HL-60/S4 treated with retinoic acid at 250 ng/mL for 4 days and 3 days (cell line): ENCODE data around the gene HIVEP3.
"Not testable (repeated sequence)": the region's sequence is repeated elsewhere in the genome, so short reads cannot be mapped to it uniquely, and the experiment has no call there.

Experiments
- in situ Hi-C: fragments of 300-500 bp; cut with MboI; formaldehyde crosslinking; loops from 2 replicates; pipeline ENCODE4 v1.7.0; 2022; ENCODE audit warnings: low sequenced_read_pairs

The HIVEP3 gene

GRCh38 chr1:41695118-41695745, 223.5 kb downstream of the HIVEP3 start:
- in situ Hi-C loops, result no loop called here

GRCh38 chr1:41691966-41692365, 226.8 kb downstream of the HIVEP3 start:
- in situ Hi-C loops, result not testable (repeated sequence)

GRCh38 chr1:41691424-41691823, 227.3 kb downstream of the HIVEP3 start:
- in situ Hi-C loops, result no loop called here

GRCh38 chr1:41690331-41690730, 228.4 kb downstream of the HIVEP3 start:
- in situ Hi-C loops, result no loop called here

- in situ Hi-C loops, result no loop called here
These were observed 229.2 kb downstream of the HIVEP3 start for GRCh38 chr1:41689558-41689981.

DNA sequence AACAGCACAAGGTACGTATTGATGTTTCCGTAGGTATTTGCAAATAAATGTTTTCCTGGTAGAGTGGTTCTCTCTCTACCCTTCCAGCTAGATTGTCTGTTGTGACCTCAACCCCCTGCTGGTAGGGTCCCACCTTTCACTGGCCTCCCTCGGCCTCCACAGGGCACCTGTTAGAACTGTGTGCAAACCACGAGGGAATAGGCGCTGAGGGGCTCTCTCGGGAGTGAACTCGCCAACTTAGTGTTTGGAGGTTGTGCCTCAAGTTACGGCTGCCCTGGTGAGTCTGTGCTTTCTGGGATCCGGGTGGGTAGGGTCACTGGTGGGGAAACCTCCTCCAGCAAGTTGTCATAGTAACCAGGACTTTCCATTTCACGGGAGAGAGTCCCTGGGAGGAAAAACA, 229.6 kb downstream of the HIVEP3 start:
- in situ Hi-C loops, result no loop called here

GRCh38 chr1:41687007-41687406, 231.7 kb downstream of the HIVEP3 start:
- in situ Hi-C loops, result no loop called here

DNA sequence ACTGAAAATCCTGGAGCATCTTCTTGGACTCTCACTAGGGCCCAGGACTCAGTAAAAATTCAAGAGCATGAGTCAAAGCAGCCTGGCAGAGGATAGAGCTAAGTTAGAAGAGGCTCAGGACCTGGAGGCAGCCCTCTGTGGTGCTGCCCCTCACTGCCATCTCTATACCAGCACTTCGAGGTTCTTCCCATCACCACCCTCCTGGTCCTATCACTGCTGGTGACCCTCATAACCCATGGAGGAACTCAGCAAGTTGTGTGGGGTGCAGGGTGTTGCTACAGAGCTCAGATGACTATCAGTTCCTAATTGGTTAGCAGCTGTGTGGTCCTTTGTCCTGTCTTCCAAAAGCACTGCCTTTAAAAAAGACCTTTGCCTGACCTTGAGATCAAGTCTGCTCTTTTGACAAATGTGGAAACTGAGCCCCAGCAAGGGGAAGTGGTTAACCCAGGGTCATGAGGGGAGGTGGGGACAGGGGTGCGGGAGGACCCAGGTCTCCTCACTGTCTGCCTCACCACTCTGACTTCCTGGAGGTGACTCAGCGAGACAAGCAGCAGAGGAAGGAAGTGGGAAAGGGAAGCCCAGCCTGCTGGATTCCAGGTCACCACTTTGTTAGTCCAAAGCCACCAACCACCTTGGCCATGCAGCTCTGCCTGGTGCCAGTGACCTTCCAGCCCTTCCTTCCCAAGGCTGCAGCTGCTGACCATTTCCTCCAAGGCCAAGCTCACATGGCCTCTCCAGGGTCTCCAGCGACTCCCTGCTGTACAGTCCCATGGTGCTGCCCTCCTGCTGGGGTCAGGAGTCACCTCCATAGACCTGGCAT, 234.8 kb downstream of the HIVEP3 start:
- in situ Hi-C loops, result no loop called here

- in situ Hi-C loops, result no loop called here
These were observed 235.7 kb downstream of the HIVEP3 start for GRCh38 chr1:41682845-41683625.

GRCh38 chr1:41682149-41682548, 236.6 kb downstream of the HIVEP3 start:
- in situ Hi-C loops, result no loop called here

- in situ Hi-C loops, result no loop called here
These were observed 237.2 kb downstream of the HIVEP3 start for GRCh38 chr1:41681331-41682098.

DNA sequence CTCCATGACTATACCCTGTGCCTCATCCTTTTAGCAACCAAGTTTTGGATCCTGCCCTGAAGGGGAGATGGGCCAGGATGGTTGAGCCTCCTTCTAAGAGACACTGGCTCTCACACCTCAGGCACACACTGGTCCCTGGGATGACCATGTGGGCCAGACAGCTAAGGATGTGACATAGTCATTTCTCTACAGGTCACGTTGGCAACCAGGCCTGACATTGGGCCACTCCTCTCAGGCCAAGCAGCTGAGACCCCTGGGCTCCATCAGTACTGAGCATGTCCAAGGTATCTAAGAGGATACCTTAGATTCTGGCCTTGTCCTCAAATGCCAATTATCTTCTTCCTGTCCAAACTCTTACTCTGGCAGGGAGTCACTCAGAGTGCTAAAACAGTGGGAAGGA, 238.7 kb downstream of the HIVEP3 start:
- in situ Hi-C loops, result no loop called here

- in situ Hi-C loops, result no loop called here
These were observed 239.2 kb downstream of the HIVEP3 start for GRCh38 chr1:41679531-41679930.

- in situ Hi-C loops, result no loop called here
These were observed 240.4 kb downstream of the HIVEP3 start for GRCh38 chr1:41678111-41678878.

- in situ Hi-C loops, result no loop called here
These were observed 241.1 kb downstream of the HIVEP3 start for GRCh38 chr1:41677620-41678019.

- in situ Hi-C loops, result no loop called here
These were observed 243.3 kb downstream of the HIVEP3 start for GRCh38 chr1:41675401-41675800.

DNA sequence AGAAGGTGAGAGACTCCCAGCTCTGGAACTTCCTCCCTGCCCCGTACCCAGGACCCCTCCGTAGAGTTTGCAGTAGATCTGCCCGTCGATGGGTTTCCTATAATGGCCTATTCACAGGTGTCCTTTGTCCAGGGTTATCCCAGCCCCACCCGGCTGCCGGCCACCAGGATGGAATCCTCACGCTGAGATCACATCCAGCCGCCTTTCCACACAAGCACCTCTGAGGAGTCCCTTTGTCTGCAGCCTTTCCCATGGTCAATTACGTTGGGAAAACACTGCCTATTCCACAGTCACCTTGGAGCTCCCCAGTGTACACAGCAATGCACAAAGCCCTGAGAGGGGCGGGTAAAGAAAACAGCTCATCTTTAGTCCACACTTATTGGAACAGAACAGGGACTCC, 244.2 kb downstream of the HIVEP3 start:
- in situ Hi-C loops, result no loop called here

DNA sequence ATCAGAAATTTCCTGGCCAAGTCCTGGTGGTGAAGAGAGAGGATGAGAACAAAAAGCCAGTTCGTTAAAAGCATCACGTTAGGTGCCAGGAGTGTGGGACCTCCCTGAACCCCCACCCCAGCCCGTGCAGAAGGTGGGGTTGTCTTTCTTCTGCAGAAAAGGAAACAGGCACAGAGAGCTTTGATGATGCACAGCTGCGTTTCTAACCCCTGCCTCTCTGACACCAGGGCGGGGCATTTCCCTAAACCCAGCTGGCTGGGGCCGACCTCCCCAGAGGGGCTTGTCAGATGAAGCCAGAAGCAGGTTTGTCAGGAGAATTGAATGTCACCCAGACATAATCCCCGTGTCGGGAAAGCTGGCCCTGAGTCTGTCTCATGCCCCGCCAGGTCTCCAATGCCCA, 244.9 kb downstream of the HIVEP3 start:
- in situ Hi-C loops, result no loop called here

- in situ Hi-C loops, result no loop called here
These were observed 245.3 kb downstream of the HIVEP3 start for GRCh38 chr1:41673378-41673777.
